Measurements from ENCODE around the gene CCDC157.

DNA sequence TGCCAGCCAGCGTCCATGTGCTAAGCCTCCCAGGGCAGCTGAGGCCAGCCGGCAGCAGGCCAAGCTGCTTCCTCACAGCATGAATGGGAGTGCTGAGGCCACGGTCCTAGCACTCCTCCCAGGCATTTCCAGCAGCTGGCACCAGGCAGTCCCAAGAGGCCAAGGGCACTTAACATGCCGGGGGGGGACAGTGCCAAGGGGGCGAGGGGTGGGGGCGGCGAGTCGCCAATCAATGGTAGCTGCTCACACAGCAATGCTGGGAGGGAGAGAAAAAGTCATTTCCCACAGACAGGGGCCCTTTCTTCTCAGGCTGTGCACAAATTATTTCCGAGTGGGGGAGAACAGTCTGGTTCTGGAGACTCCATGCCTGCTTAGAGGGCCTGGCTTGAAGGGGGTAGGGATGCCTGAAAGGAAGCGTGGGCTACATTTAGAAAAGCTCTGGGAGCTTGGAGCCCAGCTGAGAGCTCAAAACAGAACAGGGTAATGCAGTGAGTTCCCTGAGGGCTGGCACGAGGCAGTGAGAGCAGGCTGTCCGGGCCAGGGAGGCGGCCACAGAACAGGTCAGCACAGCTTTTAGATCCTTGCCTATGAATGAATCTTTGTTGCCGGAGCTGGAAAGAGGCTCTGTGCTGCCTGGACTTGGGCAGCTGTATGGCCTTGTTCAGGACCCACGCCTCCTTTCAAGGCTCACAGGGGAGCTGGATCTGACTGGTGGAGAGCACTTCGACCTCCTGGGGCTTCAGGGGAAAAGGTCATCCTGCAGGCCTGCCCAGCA is 15.7 kb upstream of the CCDC157 start:
- TF ChIP-seq, protein P1, sequence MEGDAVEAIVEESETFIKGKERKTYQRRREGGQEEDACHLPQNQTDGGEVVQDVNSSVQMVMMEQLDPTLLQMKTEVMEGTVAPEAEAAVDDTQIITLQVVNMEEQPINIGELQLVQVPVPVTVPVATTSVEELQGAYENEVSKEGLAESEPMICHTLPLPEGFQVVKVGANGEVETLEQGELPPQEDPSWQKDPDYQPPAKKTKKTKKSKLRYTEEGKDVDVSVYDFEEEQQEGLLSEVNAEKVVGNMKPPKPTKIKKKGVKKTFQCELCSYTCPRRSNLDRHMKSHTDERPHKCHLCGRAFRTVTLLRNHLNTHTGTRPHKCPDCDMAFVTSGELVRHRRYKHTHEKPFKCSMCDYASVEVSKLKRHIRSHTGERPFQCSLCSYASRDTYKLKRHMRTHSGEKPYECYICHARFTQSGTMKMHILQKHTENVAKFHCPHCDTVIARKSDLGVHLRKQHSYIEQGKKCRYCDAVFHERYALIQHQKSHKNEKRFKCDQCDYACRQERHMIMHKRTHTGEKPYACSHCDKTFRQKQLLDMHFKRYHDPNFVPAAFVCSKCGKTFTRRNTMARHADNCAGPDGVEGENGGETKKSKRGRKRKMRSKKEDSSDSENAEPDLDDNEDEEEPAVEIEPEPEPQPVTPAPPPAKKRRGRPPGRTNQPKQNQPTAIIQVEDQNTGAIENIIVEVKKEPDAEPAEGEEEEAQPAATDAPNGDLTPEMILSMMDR (conservative IDR thresholded peaks at IDR 0.05; ENCODE audit: low read length), result no peak
- no peak for TF ChIP-seq EZH2phosphoT487 (IDR thresholded peaks at IDR 0.05; ENCODE audit: borderline replicate concordance)

Data from Loucy (cell line).